Measurements from ENCODE around the gene PRKAG1. TPM values are rescaled to one million over a fixed set of nuclear protein-coding genes. Genes with fewer than 3 reads are reported as not detected.

The PRKAG1 gene
- total and polyA plus RNA-seq, 10 of the 15 experiments (the other 5 are each of a cell fraction or from before 2014, with no cell fraction given) = 44.5 to 91.6 (median 60.9) TPM

DNA sequence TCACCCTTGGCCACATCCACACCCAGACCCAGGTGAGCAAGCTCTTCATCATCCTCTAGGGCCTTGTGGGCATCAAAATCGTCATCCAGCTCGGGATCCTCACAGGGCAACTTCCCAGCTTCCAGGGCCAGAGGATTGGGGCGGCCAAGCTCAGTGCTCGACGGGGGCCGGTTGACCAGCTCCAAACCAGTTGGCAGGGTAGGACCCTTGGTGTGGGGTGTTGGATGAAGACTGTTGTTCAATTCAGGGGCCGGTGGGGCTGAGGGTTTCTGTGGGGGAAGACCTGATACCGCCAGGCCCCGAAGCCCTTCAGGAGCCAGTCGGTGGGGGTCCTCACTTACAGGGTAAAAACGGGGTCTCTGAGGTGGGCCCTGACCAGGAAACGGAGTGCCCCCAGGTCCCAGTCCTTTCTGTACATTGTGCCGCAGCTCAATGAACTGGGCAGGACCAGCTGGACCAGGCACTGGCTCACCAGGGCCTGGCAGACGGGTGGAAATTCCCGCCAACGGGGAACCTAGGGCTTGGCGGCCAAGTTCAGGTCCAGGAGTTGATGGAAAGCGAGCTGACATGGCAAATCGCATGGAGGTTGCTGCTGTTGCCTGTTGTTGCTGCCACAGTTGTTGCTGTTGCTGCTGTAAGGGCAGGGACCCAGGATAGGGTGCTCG lies 19.8 kb upstream of the PRKAG1 start (continued):
- TF ChIP-seq HDAC2 (IDR thresholded peaks at IDR 0.05) (no peak), PBX3 (IDR thresholded peaks at IDR 0.05; ENCODE audit: insufficient replicate concordance, low read depth, low read length) (no peak), HSF1 (IDR thresholded peaks at IDR 0.05; ENCODE audit: low read depth, low read length) (no peak), ZNF592 (IDR thresholded peaks at IDR 0.05) (no peak), RBBP5 (conservative IDR thresholded peaks at IDR 0.05) (no peak), SIN3A (IDR thresholded peaks at IDR 0.05; ENCODE audit: low read depth, low read length) (no peak)

Measured in GM12878 (cell line).